ENCODE data around the gene DBX2. TPM values are rescaled to one million over a fixed set of nuclear protein-coding genes. Genes with fewer than 3 reads are reported as not detected.
A peak's percentile ranks its signal among the peaks of the same experiment; 100 is the strongest.

The DBX2 gene
- not detected in 2 replicates for total RNA-seq (2012; rRNA removed)
- not detected in 2 replicates for polyA plus RNA-seq (2012; rRNA removed)
- polyA plus RNA-seq (2012; cell fraction: cytosol; rRNA removed): not detected in 2 replicates
- not detected in 2 replicates for polyA plus RNA-seq (2012; cell fraction: nucleus; rRNA removed; ENCODE audit: low replicate concordance)
- not detected for Bru-seq, nascent RNA
- not detected for BruChase-seq, experiment 1, labeled RNA remaining after a 6-hour chase
- BruChase-seq, experiment 2, labeled RNA remaining after a 2-hour chase: not detected
- long read RNA-seq: 0 reads

- H2BK20ac ChIP-seq (ENCODE audit: low read depth, low read length): no peak within 1 kb of the TSS
- no peak within 1 kb of the TSS for H3K27ac ChIP-seq (ENCODE audit: insufficient read depth, low read length)
- intact Hi-C loops (cut with micrococcal nuclease): no loop called here
- H2AFZ ChIP-seq (replicated peaks; ENCODE audit: low read length, poor library complexity): peak within 1 kb of the TSS; percentile 29
- no peak within 1 kb of the TSS for H3K14ac ChIP-seq (replicated peaks; ENCODE audit: low read depth, low read length)
- peaks cover 20% of the 10 kb centered on the region for H3K27me3 ChIP-seq (ENCODE audit: control insufficient read depth, insufficient read depth, low read length)
- no peak within 1 kb of the TSS for H3K9ac ChIP-seq (ENCODE audit: low read depth, low read length)
- DNase-seq (no peak), ATAC-seq (ENCODE audit: low read depth) (peak; percentile 54)
- H2BK120ac ChIP-seq (ENCODE audit: low read depth, low read length): no peak within 1 kb of the TSS
- BruUV-seq (replicated peaks): no TSS peak
- H3K9me1 ChIP-seq (ENCODE audit: insufficient read depth, low read length): no peaks in the 10 kb centered on the region
- TF ChIP-seq NFE2L2 (IDR thresholded peaks at IDR 0.05; ENCODE audit: low read depth, low read length) (no peak), MXI1 (IDR thresholded peaks at IDR 0.05; ENCODE audit: borderline replicate concordance, low read depth, low read length) (no peak), SMC3 (IDR thresholded peaks at IDR 0.05; ENCODE audit: low read depth, low read length) (no peak), MAZ (IDR thresholded peaks at IDR 0.05; ENCODE audit: borderline replicate concordance, low read depth, low read length) (no peak), RFX5 (IDR thresholded peaks at IDR 0.05; ENCODE audit: low read depth, low read length) (no peak), FOS (IDR thresholded peaks at IDR 0.05; ENCODE audit: low read depth, low read length) (no peak), CHD1 (IDR thresholded peaks at IDR 0.05; ENCODE audit: low read depth, low read length) (no peak), BHLHE40 (IDR thresholded peaks at IDR 0.05; ENCODE audit: low read depth, low read length) (no peak), CEBPB (IDR thresholded peaks at IDR 0.05; ENCODE audit: low read depth, low read length) (no peak), ELK1 (IDR thresholded peaks at IDR 0.05; ENCODE audit: borderline replicate concordance, low read depth, low read length) (no peak)
- TF ChIP-seq, protein P1, sequence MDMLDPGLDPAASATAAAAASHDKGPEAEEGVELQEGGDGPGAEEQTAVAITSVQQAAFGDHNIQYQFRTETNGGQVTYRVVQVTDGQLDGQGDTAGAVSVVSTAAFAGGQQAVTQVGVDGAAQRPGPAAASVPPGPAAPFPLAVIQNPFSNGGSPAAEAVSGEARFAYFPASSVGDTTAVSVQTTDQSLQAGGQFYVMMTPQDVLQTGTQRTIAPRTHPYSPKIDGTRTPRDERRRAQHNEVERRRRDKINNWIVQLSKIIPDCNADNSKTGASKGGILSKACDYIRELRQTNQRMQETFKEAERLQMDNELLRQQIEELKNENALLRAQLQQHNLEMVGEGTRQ (IDR thresholded peaks at IDR 0.05; ENCODE audit: low read depth, low read length): no peak
- TF ChIP-seq, protein P2, sequence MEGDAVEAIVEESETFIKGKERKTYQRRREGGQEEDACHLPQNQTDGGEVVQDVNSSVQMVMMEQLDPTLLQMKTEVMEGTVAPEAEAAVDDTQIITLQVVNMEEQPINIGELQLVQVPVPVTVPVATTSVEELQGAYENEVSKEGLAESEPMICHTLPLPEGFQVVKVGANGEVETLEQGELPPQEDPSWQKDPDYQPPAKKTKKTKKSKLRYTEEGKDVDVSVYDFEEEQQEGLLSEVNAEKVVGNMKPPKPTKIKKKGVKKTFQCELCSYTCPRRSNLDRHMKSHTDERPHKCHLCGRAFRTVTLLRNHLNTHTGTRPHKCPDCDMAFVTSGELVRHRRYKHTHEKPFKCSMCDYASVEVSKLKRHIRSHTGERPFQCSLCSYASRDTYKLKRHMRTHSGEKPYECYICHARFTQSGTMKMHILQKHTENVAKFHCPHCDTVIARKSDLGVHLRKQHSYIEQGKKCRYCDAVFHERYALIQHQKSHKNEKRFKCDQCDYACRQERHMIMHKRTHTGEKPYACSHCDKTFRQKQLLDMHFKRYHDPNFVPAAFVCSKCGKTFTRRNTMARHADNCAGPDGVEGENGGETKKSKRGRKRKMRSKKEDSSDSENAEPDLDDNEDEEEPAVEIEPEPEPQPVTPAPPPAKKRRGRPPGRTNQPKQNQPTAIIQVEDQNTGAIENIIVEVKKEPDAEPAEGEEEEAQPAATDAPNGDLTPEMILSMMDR (conservative IDR thresholded peaks at IDR 0.05; ENCODE audit: low read depth, low read length): no peak
- in situ Hi-C loops (cut with MboI; ENCODE audit: low sequenced_read_pairs): no loop called here
- no peak within 1 kb of the TSS for H3K23ac ChIP-seq (ENCODE audit: low read depth, low read length)
- H4K20me1 ChIP-seq (ENCODE audit: insufficient read depth, low read length): no peaks in the 10 kb centered on the region
- H3K9me3 ChIP-seq (ENCODE audit: control insufficient read depth, insufficient read depth, low read length): no peaks in the 10 kb centered on the region
- H3K4me1 ChIP-seq (ENCODE audit: control insufficient read depth, insufficient read depth, low read length): no peaks in the 10 kb centered on the region; the same call in 1 of the 2 replicates
- no peak within 1 kb of the TSS for H4K91ac ChIP-seq (ENCODE audit: insufficient read depth, low read depth, low read length)
- H2AK9ac ChIP-seq (replicated peaks; ENCODE audit: low read depth, low read length, poor library complexity): no peak within 1 kb of the TSS
- WGBS, 2 experiments (ENCODE audit: extremely low coverage in 2 of 2, insufficient read length in 1 of 2): 2% methylated on average over 19 of the region's 77 CpGs; no CpG with 5 or more reads in 1 of the 2 experiments
- H3K79me1 ChIP-seq (ENCODE audit: low read depth in 1 of 2, low read length in 2 of 2): no peaks in the 10 kb centered on the region
- no peak within 1 kb of the TSS for H2BK5ac ChIP-seq (ENCODE audit: low read depth, low read length, poor library complexity, severe bottlenecking)
- dilution Hi-C loops (cut with HindIII; ENCODE audit: low sequenced_read_pairs, unreplicated experiment): no loop called here
- peak within 1 kb of the TSS; percentile 80 for H3K4me2 ChIP-seq (ENCODE audit: low read depth, low read length)
- no peak within 1 kb of the TSS for H3K56ac ChIP-seq (ENCODE audit: extremely low read depth, insufficient read depth, low read length)
- H3K4me3 ChIP-seq (ENCODE audit: insufficient read depth, low read depth, low read length): peak within 1 kb of the TSS; percentile 25
- H4K8ac ChIP-seq (ENCODE audit: low read depth in 2 of 2, low read length in 2 of 2): no peak within 1 kb of the TSS
- H3K36me3 ChIP-seq (ENCODE audit: control insufficient read depth, insufficient read depth, low read length): no peaks in the 10 kb centered on the region
- H2BK15ac ChIP-seq (ENCODE audit: low read depth, low read length): no peak within 1 kb of the TSS
- POLR2A ChIA-PET (ENCODE audit: unreplicated experiment): no interaction called here
- no peak within 1 kb of the TSS for H4K5ac ChIP-seq (ENCODE audit: low read depth, low read length)
- H3K4ac ChIP-seq (ENCODE audit: low read depth, low read length): no peak within 1 kb of the TSS
- H3K18ac ChIP-seq (ENCODE audit: low read depth, low read length): no peak within 1 kb of the TSS
- no peak within 1 kb of the TSS for H2AK5ac ChIP-seq (ENCODE audit: low read depth, low read length)
- CTCF ChIA-PET: no interaction called here
Measured at GRCh38 chr12:45050751-45051571, at the start of gene DBX2. Gene DBX2, minus strand, starts transcription at chr12:45051099. Its CDS starts 172 bp downstream, at chr12:45050927.

Data from IMR-90 (cell line).